HepG2 (cell line): ENCODE results near the gene FNDC3B. TPM values are rescaled to one million over a fixed set of nuclear protein-coding genes. Genes with fewer than 3 reads are reported as not detected.

ENCODE experiments used
- FLYWCH1 ChIP-seq: sonication (generic); formaldehyde crosslinking; IDR thresholded peaks from 2 replicates; pipeline ENCODE4 v1.8.1; 2023; ENCODE audit warnings: mild to moderate bottlenecking, missing genetic modification reagents
- FOXJ3 ChIP-seq: sonication (generic); formaldehyde crosslinking; IDR thresholded peaks from 2 replicates; pipeline ENCODE4 v1.4.0; 2020; ENCODE audit warnings: missing genetic modification reagents, mild to moderate bottlenecking, borderline replicate concordance
- HDAC1 ChIP-seq: sonication (generic); formaldehyde crosslinking; IDR thresholded peaks from 2 replicates; pipeline ENCODE4 v1.5.1; 2020; ENCODE audit warnings: mild to moderate bottlenecking, missing genetic modification reagents
- HMGXB4 ChIP-seq, 2 experiments: sonication (generic) in 1 of 2; formaldehyde crosslinking in 1 of 2; IDR thresholded peaks; 2 replicates each; pipeline versions ENCODE4 v1.4.0 to v1.6.1; 2018 to 2020; ENCODE audit warnings: missing genetic modification reagents in 2 of 2, borderline replicate concordance in 1 of 2, low read depth in 1 of 2, mild to moderate bottlenecking in 1 of 2, missing biosample characterization in 1 of 2
- IKZF1 ChIP-seq: fragments of 450-650 bp; IDR thresholded peaks from 2 replicates; pipeline ENCODE4 v1.7.1; 2016
- MBNL3 ChIP-seq: fragments of 250-450 bp; sonication (Bioruptor Pico); conservative IDR thresholded peaks from 2 replicates; pipeline ENCODE4 v1.8.0; 2022; ENCODE audit warnings: mild to moderate bottlenecking, inconsistent platforms
- MED13 ChIP-seq: sonication (generic); formaldehyde crosslinking; IDR thresholded peaks from 2 replicates; pipeline ENCODE4 v1.5.0; 2020; ENCODE audit warnings: missing genetic modification reagents
- MEF2D ChIP-seq: sonication (generic); formaldehyde crosslinking; IDR thresholded peaks from 2 replicates; pipeline ENCODE4 v1.5.1; 2020; ENCODE audit warnings: mild to moderate bottlenecking, missing genetic modification reagents
- PPARG ChIP-seq: conservative IDR thresholded peaks from 2 replicates; pipeline ENCODE4 v1.6.1; 2016; ENCODE audit warnings: missing biosample characterization, missing genetic modification reagents
- RXRB ChIP-seq: IDR thresholded peaks from 2 replicates; pipeline ENCODE4 v1.6.1; 2016; ENCODE audit warnings: borderline replicate concordance, missing genetic modification reagents, missing compliant biosample characterization
- SALL1 ChIP-seq: sonication (generic); formaldehyde crosslinking; IDR thresholded peaks from 2 replicates; pipeline ENCODE4 v1.8.0; 2022; ENCODE audit warnings: mild to moderate bottlenecking, missing genetic modification reagents
- SRSF1 ChIP-seq: fragments of 200-400 bp; formaldehyde crosslinking; optimal IDR thresholded peaks from 2 replicates; pipeline ENCODE3; 2017; ENCODE audit warnings: mild to moderate bottlenecking, low read depth, low read length, moderate library complexity
- ZNF326 ChIP-seq: sonication (generic); formaldehyde crosslinking; IDR thresholded peaks from 2 replicates; pipeline ENCODE4 v1.4.0; 2020; ENCODE audit warnings: missing genetic modification reagents, borderline replicate concordance
- ZNF446 ChIP-seq: sonication (generic); formaldehyde crosslinking; IDR thresholded peaks from 2 replicates; pipeline ENCODE4 v1.5.0; 2020; ENCODE audit warnings: mild to moderate bottlenecking, missing genetic modification reagents
- ZNF513 ChIP-seq: sonication (generic); formaldehyde crosslinking; conservative IDR thresholded peaks from 2 replicates; pipeline ENCODE4 v1.5.0; 2020; ENCODE audit warnings: missing genetic modification reagents
- ZNF546 ChIP-seq: sonication (generic); formaldehyde crosslinking; conservative IDR thresholded peaks from 2 replicates; pipeline ENCODE4 v1.8.1; 2023; ENCODE audit warnings: mild to moderate bottlenecking, missing genetic modification reagents
- ZNF747 ChIP-seq: sonication (generic); formaldehyde crosslinking; IDR thresholded peaks from 2 replicates; pipeline ENCODE4 v1.8.1; 2023; ENCODE audit warnings: missing genetic modification reagents, mild to moderate bottlenecking, borderline replicate concordance
- ZNF800 ChIP-seq: sonication (generic); formaldehyde crosslinking; IDR thresholded peaks from 2 replicates; pipeline ENCODE4 v1.4.0; 2020; ENCODE audit warnings: missing genetic modification reagents
- ZNF850 ChIP-seq: sonication (generic); formaldehyde crosslinking; conservative IDR thresholded peaks from 2 replicates; pipeline ENCODE4 v1.9.0; 2021; ENCODE audit warnings: mild to moderate bottlenecking, missing genetic modification reagents
- polyA plus RNA-seq, 8 experiments: library from polyadenylated mRNA; depleted of rRNA in 3 of 8; stranded (reverse) in 7 of 8; unstranded in 1 of 8; fragments of >200 nt; fragmentation: Illumina TruSeq in 4 of 8; extraction: Trizol in 4 of 8; gene quantifications; 2 replicates each; pipeline versions ENCODE4 v1.2.1 to v1.2.3, GENCODE V29; 2011 to 2016; ENCODE audit warnings: low read depth in 4 of 8, missing spikeins in 1 of 8, mixed read lengths in 1 of 8; ENCODE audit not compliant: insufficient read depth in 1 of 8
- total RNA-seq, 5 experiments: library from RNA; depleted of rRNA; stranded (reverse); fragments of >200 nt; fragmentation: Illumina TruSeq; extraction: Trizol; gene quantifications; 2 replicates each; pipeline ENCODE4 v1.2.3, GENCODE V29; 2016; ENCODE audit warnings: low read depth in 1 of 5
- TF ChIP-seq, protein P1 (sequence below): sonication (generic); formaldehyde crosslinking; IDR thresholded peaks from 2 replicates; pipeline ENCODE4 v1.8.1; 2023; ENCODE audit warnings: mild to moderate bottlenecking, missing genetic modification reagents
- TF ChIP-seq, protein P2 (sequence below): sonication (generic); formaldehyde crosslinking; IDR thresholded peaks from 2 replicates; pipeline ENCODE4 v1.5.0; 2020; ENCODE audit warnings: missing genetic modification reagents, mild to moderate bottlenecking, borderline replicate concordance

Gene FNDC3B
- total and polyA plus RNA-seq, 2 of the 13 experiments (the other 11 are each of a cell fraction or from before 2014, with no cell fraction given): 74.8 to 103 TPM

GRCh38 chr3:172203522-172204258 is 164.3 kb downstream of the FNDC3B start (continued):
- no peak for TF ChIP-seq MBNL3 (CRISPR knock-in tag)
- TF ChIP-seq ZNF446 (CRISPR knock-in tag): no peak
- peak; percentile 62 for TF ChIP-seq RXRB (CRISPR knock-in tag)
- no peak for TF ChIP-seq ZNF800 (CRISPR knock-in tag)
- no peak for TF ChIP-seq SRSF1
- TF ChIP-seq FOXJ3 (CRISPR knock-in tag): peak; percentile 66; the same call in 1 of the 2 replicates
- TF ChIP-seq HMGXB4 (CRISPR knock-in tag; IDR thresholded peaks at IDR 0.05; ENCODE audit: borderline replicate concordance in 1 of 2, low read depth in 1 of 2): peak in 1 of 2 experiments; percentile 51; a peak in 1 of 4 replicates
- TF ChIP-seq ZNF850: no peak
- TF ChIP-seq IKZF1: no peak
- peak; percentile 59; the same call in 1 of the 2 replicates for TF ChIP-seq PPARG (CRISPR knock-in tag)
- no peak for TF ChIP-seq ZNF513 (CRISPR knock-in tag)
- TF ChIP-seq, protein P1, sequence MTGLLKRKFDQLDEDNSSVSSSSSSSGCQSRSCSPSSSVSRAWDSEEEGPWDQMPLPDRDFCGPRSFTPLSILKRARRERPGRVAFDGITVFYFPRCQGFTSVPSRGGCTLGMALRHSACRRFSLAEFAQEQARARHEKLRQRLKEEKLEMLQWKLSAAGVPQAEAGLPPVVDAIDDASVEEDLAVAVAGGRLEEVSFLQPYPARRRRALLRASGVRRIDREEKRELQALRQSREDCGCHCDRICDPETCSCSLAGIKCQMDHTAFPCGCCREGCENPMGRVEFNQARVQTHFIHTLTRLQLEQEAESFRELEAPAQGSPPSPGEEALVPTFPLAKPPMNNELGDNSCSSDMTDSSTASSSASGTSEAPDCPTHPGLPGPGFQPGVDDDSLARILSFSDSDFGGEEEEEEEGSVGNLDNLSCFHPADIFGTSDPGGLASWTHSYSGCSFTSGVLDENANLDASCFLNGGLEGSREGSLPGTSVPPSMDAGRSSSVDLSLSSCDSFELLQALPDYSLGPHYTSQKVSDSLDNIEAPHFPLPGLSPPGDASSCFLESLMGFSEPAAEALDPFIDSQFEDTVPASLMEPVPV (CRISPR knock-in tag): no peak; the same call in 1 of the 2 replicates
- TF ChIP-seq MEF2D (CRISPR knock-in tag): 0 out of 2 replicates have a peak, but pooled peaks have one; percentile 57
- no peak for TF ChIP-seq ZNF326 (CRISPR knock-in tag)
- TF ChIP-seq, protein P2, sequence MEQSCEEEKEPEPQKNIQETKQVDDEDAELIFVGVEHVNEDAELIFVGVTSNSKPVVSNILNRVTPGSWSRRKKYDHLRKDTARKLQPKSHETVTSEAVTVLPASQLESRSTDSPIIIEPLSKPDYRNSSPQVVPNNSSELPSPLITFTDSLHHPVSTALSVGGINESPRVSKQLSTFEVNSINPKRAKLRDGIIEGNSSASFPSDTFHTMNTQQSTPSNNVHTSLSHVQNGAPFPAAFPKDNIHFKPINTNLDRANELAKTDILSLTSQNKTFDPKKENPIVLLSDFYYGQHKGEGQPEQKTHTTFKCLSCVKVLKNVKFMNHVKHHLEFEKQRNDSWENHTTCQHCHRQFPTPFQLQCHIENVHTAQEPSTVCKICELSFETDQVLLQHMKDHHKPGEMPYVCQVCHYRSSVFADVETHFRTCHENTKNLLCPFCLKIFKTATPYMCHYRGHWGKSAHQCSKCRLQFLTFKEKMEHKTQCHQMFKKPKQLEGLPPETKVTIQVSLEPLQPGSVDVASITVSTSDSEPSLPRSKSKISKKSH: no peak
- TF ChIP-seq SALL1 (CRISPR knock-in tag): peak; percentile 97
- no peak for TF ChIP-seq FLYWCH1 (CRISPR knock-in tag)
- peak; percentile 30; the same call in 1 of the 2 replicates for TF ChIP-seq ZNF747
- peak; percentile 72; the same call in 1 of the 2 replicates for TF ChIP-seq HDAC1 (CRISPR knock-in tag)
- TF ChIP-seq MED13 (CRISPR knock-in tag): peak; percentile 66; the same call in 1 of the 2 replicates
- TF ChIP-seq ZNF546: no peak
